Measurements from ENCODE around the gene COMT. TPM values are rescaled to one million over a fixed set of nuclear protein-coding genes. Genes with fewer than 3 reads are reported as not detected.
A peak's percentile ranks its signal among the peaks of the same experiment; 100 is the strongest.

COMT gene
- polyA plus RNA-seq, 3 donors: 116 to 143 (median 126) TPM

GRCh38 chr22:20004464-20004863, 62.9 kb downstream of the COMT start:
- DNase-seq: no peak

GRCh38 chr22:20008221-20008995, 66.8 kb downstream of the COMT start:
- DNase-seq: no peak

DNA sequence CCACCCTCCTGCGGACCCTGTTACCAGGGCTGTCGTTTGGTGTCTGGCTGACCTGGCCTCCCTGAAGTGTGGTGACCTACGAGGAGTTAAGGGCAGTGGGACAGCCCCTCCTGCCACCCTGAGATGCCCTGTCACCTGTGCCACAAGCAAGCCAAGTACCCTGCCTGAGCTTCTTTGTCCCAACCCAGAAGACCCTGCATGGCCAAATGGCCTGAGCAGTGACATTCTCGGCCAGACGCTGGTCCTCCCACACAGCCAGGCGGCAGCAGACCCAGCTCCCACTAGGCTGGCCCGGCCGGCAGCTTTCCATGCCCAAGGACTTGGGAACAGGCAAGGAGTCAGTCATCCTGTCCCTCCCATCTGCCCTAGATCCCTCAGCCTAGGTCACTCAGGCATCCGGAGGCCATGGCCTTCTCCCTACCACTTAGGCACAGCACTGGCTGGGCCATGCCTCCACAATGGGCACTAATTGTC, 67.5 kb downstream of the COMT start:
- no peak for DNase-seq

GRCh38 chr22:20009582-20010306, 68.2 kb downstream of the COMT start:
- no peak for DNase-seq

DNA sequence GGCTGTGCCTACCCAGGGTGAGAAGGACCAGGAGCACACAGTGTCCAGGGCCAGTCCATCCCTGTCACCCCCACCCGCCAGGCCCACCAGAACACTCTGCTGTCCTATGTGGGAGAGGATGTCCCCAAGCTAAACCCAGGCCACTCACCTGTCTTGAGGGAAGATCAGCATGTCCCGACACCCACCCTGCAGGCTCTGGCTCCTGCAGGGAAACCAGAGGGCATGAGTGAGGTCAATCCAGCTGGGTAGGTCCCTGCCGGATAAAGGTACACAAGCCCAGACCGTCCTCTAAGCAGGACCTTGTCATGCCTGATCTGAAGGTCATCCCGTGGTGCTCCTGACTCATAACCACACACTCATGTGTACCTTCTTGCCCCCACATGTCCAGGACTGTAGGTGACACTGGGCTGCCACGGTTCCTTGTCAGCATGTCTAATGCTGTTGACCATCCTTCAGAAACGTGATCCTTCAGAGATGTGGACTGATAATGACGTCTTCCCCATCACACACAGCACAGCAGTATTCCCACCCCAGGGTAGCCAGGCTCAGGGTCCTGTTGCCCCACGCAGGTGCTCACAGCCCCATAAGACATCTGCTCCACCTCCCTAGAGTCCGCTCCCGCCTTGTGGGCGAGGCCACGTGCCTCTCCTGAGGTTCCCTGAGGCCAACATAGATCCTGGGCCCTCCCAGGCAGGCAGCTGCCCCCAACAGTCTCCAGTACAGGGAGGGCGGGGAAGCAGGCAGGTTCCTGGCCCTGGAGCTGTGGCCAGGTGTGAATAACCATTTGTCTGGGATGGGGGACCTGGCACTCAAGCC, 68.9 kb downstream of the COMT start:
- no peak for DNase-seq

GRCh38 chr22:20011123-20011992, 69.8 kb downstream of the COMT start:
- DNase-seq: no peak

DNA sequence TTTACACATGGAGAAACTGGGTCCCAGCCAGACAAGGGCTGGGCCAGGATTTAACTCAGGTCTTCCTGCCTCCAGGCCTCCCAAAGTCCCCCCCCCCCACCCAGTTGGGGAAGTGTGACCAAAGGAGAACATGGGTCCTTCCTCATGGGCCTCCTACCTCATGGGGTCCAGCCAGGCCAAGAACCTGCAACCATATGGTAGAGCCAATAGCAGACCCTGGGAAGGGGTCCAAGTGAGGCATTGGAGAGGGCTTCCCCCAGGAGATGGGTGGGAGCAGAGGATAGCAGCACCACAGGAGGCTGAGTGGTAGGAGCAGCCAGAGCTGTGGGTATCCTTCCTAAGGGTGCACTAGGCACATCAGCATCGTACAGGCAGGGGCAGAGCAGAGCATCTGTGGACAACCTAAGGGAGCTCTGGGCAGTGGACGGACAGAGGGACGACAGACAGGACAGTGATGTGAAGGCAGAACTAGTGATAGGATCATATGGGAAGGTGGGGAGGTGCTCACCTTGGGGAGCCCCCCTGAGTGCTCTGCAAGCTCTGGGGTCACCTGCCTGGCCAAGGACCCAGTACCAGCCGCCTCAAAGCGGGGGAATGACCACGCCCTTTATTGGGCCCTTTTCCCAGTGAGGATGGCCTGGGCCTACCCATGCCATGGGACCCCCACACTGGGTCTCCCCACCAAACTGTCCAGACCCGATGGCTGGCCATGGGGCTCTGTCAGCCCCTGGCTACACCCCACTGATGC, 70.6 kb downstream of the COMT start:
- DNase-seq: no peak

GRCh38 chr22:20012741-20013331, 71.3 kb downstream of the COMT start:
- DNase-seq: no peak

GRCh38 chr22:20013382-20013871, 71.9 kb downstream of the COMT start:
- DNase-seq: peak; percentile 61

DNA sequence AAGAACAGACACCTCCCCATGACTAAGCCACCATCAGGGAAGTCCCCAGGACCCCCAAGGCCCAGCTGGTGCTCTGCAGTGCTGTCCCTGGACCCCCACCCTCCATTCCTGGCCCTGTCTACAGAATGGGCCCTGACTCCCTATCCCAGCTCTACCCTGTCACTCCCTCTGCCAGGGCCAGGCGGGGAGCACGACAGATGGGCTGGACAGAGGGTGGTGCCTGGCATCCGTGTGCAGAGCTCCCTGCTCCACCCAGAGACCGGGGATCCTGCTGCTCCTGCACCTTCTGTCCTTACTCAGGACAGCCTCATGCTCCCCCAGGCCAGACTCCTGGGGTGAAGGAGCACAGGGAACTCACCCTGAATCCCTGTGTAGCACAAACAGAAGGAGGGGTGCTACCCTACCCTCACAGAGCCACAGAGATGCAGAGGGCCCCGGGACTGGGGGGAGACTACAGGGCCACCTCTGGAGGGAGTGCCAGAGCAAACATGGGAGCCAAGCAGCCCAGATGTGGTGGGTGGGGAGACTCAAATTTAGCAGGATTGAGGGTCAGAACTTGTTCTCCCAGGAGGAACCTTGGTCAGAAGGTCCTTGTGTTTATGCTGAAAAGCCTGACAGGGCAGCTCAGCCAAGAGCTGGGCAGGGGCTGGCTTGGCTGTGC, 73.1 kb downstream of the COMT start:
- DNase-seq: no peak

GRCh38 chr22:20015187-20015625, 73.6 kb downstream of the COMT start:
- DNase-seq: no peak

GRCh38 chr22:20015971-20016733, 74.6 kb downstream of the COMT start:
- no peak for DNase-seq

GRCh38 chr22:20016734-20017621, 75.4 kb downstream of the COMT start, which contains the start of gene ARVCF:
Gene ARVCF (minus strand): TSS chr22:20016823. CDS start chr22:19990794, 26,029 bp downstream.
- peak; percentile 85 for DNase-seq

GRCh38 chr22:20017622-20017958, 76.0 kb downstream of the COMT start:
- DNase-seq: no peak

DNA sequence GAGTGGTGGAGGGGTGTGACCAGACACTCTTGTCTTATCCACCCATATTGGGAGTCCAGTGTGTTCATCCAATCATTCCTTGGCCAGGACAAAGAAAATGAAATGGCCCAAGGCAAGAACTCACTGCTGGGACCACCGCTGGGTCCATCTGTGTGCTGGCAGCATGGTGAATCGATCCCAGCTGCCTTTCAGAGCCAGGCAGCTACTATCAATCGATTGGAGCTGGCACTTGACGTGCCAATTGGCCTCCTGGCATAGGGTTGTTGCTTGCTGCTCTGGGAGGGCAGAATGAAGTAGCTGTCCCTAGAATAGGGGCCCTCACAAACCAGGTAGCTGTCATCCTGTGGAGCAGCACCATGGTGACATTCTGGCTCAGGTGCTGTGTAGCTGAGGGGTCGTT, 76.4 kb downstream of the COMT start:
- no peak for DNase-seq

Measured in renal pelvis (tissue), 4 donors.